IMR-90 (cell line): ENCODE results near the gene CACNA2D3. TPM values are rescaled to one million over a fixed set of nuclear protein-coding genes. Genes with fewer than 3 reads are reported as not detected.

ENCODE experiments used
- ATAC-seq: fragments of 200-7000 bp; cut with Tn5 transposase; 2 replicates; pipeline ENCODE4 v1.9.1; 2020; ENCODE audit warnings: low read depth, mild to moderate bottlenecking, moderate library complexity
- BruUV-seq: library from RNA; stranded (reverse); fragments of 400-500 nt; replicated peaks from 2 replicates; lab custom pipeline; 2021; lab: Mats Ljungman, UMichigan
- CTCF ChIA-PET: fragments of 300-600 bp; formaldehyde crosslinking; extraction: SDS; loops from one replicate; lab custom pipeline; 2021; ENCODE audit warnings: antibody characterized with exemption; lab: Yijun Ruan, JAX
- POLR2A ChIA-PET: fragments of 300-600 bp; sonication (Branson Sonifier 250); formaldehyde crosslinking; loops from one replicate; lab custom pipeline; 2022; ENCODE audit warnings: antibody characterized with exemption; ENCODE audit not compliant: unreplicated experiment; lab: Charles Lee
- DNase-seq: peaks from one replicate; pipeline ENCODE4 v3.0.0; 2013
- H2AFZ ChIP-seq: replicated peaks from 2 replicates; pipeline ENCODE3; 2013; ENCODE audit warnings: low read length, mild to moderate bottlenecking; ENCODE audit not compliant: poor library complexity
- H2AK5ac ChIP-seq: 2 replicates; pipeline ENCODE4 v1.6.1; 2013; ENCODE audit warnings: low read depth, low read length, inconsistent platforms
- H2AK9ac ChIP-seq: replicated peaks from 2 replicates; pipeline ENCODE3; 2013; ENCODE audit warnings: mild to moderate bottlenecking, low read depth, low read length, moderate library complexity; ENCODE audit not compliant: poor library complexity
- H2BK120ac ChIP-seq: 2 replicates; pipeline ENCODE4 v1.6.1; 2013; ENCODE audit warnings: low read depth, low read length, inconsistent platforms
- H2BK15ac ChIP-seq: 3 replicates; pipeline ENCODE4 v1.6.1; 2013; ENCODE audit warnings: low read depth, low read length, inconsistent platforms
- H2BK20ac ChIP-seq: 2 replicates; pipeline ENCODE4 v1.6.1; 2013; ENCODE audit warnings: low read depth, mild to moderate bottlenecking, inconsistent platforms, low read length, moderate library complexity
- H2BK5ac ChIP-seq: 2 replicates; pipeline ENCODE4 v1.6.1; 2013; ENCODE audit warnings: mild to moderate bottlenecking, low read depth, low read length, inconsistent platforms; ENCODE audit not compliant: poor library complexity, severe bottlenecking
- H3K14ac ChIP-seq: replicated peaks from 2 replicates; pipeline ENCODE4 v1.6.1; 2013; ENCODE audit warnings: low read depth, low read length, inconsistent platforms
- H3K18ac ChIP-seq: 2 replicates; pipeline ENCODE4 v1.6.1; 2013; ENCODE audit warnings: low read depth, low read length, control low read depth
- H3K23ac ChIP-seq: 2 replicates; pipeline ENCODE4 v1.6.1; 2013; ENCODE audit warnings: low read depth, low read length, inconsistent platforms
- H3K27ac ChIP-seq: 2 replicates; pipeline ENCODE4 v1.5.1; 2013; ENCODE audit warnings: mild to moderate bottlenecking, control low read depth, low read length; ENCODE audit not compliant: insufficient read depth
- H3K27me3 ChIP-seq: 2 replicates; pipeline ENCODE4 v1.6.1; 2013; ENCODE audit warnings: low read length; ENCODE audit not compliant: control insufficient read depth, insufficient read depth
- H3K36me3 ChIP-seq: 2 replicates; pipeline ENCODE4 v1.6.1; 2013; ENCODE audit warnings: low read length, mixed read lengths; ENCODE audit not compliant: control insufficient read depth, insufficient read depth
- H3K4ac ChIP-seq: 2 replicates; pipeline ENCODE4 v1.6.1; 2013; ENCODE audit warnings: low read depth, low read length, inconsistent platforms
- H3K4me1 ChIP-seq: 2 replicates; pipeline ENCODE4 v1.6.1; 2013; ENCODE audit warnings: low read length, mixed read lengths; ENCODE audit not compliant: control insufficient read depth, insufficient read depth
- H3K4me2 ChIP-seq: 2 replicates; pipeline ENCODE4 v1.6.1; 2013; ENCODE audit warnings: low read depth, mild to moderate bottlenecking, control low read depth, low read length, moderate library complexity
- H3K4me3 ChIP-seq: 2 replicates; pipeline ENCODE4 v1.5.1; 2013; ENCODE audit warnings: low read depth, mild to moderate bottlenecking, control low read depth, low read length, moderate library complexity; ENCODE audit not compliant: insufficient read depth
- H3K56ac ChIP-seq: 2 replicates; pipeline ENCODE4 v1.6.1; 2013; ENCODE audit warnings: low read length, inconsistent platforms; ENCODE audit not compliant: insufficient read depth; ENCODE audit errors: extremely low read depth
- H3K79me1 ChIP-seq, 2 experiments: 2 replicates each; pipeline ENCODE4 v1.6.1; 2013; ENCODE audit warnings: low read length in 2 of 2, inconsistent platforms in 1 of 2, low read depth in 1 of 2
- H3K9ac ChIP-seq: 2 replicates; pipeline ENCODE4 v1.6.1; 2013; ENCODE audit warnings: low read depth, low read length, control low read depth
- H3K9me1 ChIP-seq: 2 replicates; pipeline ENCODE4 v1.6.1; 2013; ENCODE audit warnings: low read length, inconsistent platforms; ENCODE audit not compliant: insufficient read depth
- H3K9me3 ChIP-seq: 2 replicates; pipeline ENCODE4 v1.6.1; 2013; ENCODE audit warnings: low read length; ENCODE audit not compliant: control insufficient read depth, insufficient read depth
- H4K20me1 ChIP-seq: 2 replicates; pipeline ENCODE4 v1.6.1; 2013; ENCODE audit warnings: low read length, inconsistent platforms; ENCODE audit not compliant: insufficient read depth
- H4K5ac ChIP-seq: 2 replicates; pipeline ENCODE4 v1.6.1; 2013; ENCODE audit warnings: mild to moderate bottlenecking, low read depth, low read length, control low read depth
- H4K8ac ChIP-seq, 2 experiments: 2 replicates each; pipeline ENCODE4 v1.6.1; 2013; ENCODE audit warnings: low read depth in 2 of 2, low read length in 2 of 2, control low read depth in 1 of 2, inconsistent platforms in 1 of 2
- H4K91ac ChIP-seq: 2 replicates; pipeline ENCODE4 v1.6.1; 2013; ENCODE audit warnings: low read depth, low read length, inconsistent platforms; ENCODE audit not compliant: insufficient read depth
- CEBPB ChIP-seq: IDR thresholded peaks from 2 replicates; pipeline ENCODE4 v1.6.1; 2012; ENCODE audit warnings: low read depth, low read length, improper control_type of control experiment
- CHD1 ChIP-seq: IDR thresholded peaks from 2 replicates; pipeline ENCODE4 v1.6.1; 2012; ENCODE audit warnings: low read depth, low read length, improper control_type of control experiment
- FOS ChIP-seq: fragments of 150-350 bp; IDR thresholded peaks from 2 replicates; pipeline ENCODE4 v1.6.1; 2016; ENCODE audit warnings: low read depth, low read length
- RCOR1 ChIP-seq: IDR thresholded peaks from 2 replicates; pipeline ENCODE4 v1.6.1; 2012; ENCODE audit warnings: mild to moderate bottlenecking, low read length, improper control_type of control experiment; ENCODE audit not compliant: insufficient replicate concordance
- SMC3 ChIP-seq: fragments of 150-350 bp; IDR thresholded peaks from 2 replicates; pipeline ENCODE4 v1.6.1; 2016; ENCODE audit warnings: low read depth, mild to moderate bottlenecking, antibody characterized with exemption, low read length, moderate library complexity
- USF2 ChIP-seq: fragments of 150-350 bp; IDR thresholded peaks from 2 replicates; pipeline ENCODE4 v1.6.1; 2017; ENCODE audit warnings: mild to moderate bottlenecking, antibody characterized with exemption, low read length, low read depth
- WGBS, 2 experiments: methylation state at CpG; one replicate each; pipeline versions ENCODE4 v1.1.5 to v1.1.7; 2013; ENCODE audit warnings: missing lambda C conversion rate in 2 of 2; ENCODE audit not compliant: insufficient read length in 1 of 2; ENCODE audit errors: extremely low coverage in 2 of 2; 5-methylcytosine and 5-hydroxymethylcytosine counted together
- dilution Hi-C: fragments of 300-500 bp; cut with HindIII; formaldehyde crosslinking; loops from one replicate; pipeline ENCODE4 v1.14.3; 2018; ENCODE audit warnings: low sequenced_read_pairs; ENCODE audit not compliant: unreplicated experiment
- in situ Hi-C: fragments of 300-500 bp; cut with MboI; formaldehyde crosslinking; loops from 3 replicates; pipeline ENCODE4 v1.14.3; 2019; ENCODE audit warnings: low sequenced_read_pairs, inconsistent platforms, mixed read lengths
- intact Hi-C: fragments of 100-400 bp; cut with micrococcal nuclease; formaldehyde crosslinking; loops from 2 replicates; pipeline ENCODE4 v1.10.0; 2022
- polyA plus RNA-seq, 3 experiments: library from polyadenylated mRNA; depleted of rRNA; stranded (reverse); fragments of >200 nt; gene quantifications; 2 replicates each; pipeline ENCODE4 v1.2.3, GENCODE V29; 2012; ENCODE audit warnings: low replicate concordance in 1 of 3
- total RNA-seq: library from RNA; depleted of rRNA; stranded (reverse); fragments of >200 nt; gene quantifications from 2 replicates; pipeline ENCODE4 v1.2.3, GENCODE V29; 2012; rRNA removed

CACNA2D3 gene
- total and polyA plus RNA-seq, 2 of the 4 experiments (the other 2 are of a cell fraction): 0.36 to 0.41 TPM

GRCh38 chr3:55122312-55122711, 1000.0 kb downstream of the CACNA2D3 start:
- DNase-seq (no peak), ATAC-seq (no peak)
- H3K79me1 ChIP-seq: no peaks in the 10 kb centered on the region
- no peak overlapping the region for H2BK20ac ChIP-seq
- H3K56ac ChIP-seq: no peak overlapping the region
- no peak overlapping the region for H3K23ac ChIP-seq
- H2BK5ac ChIP-seq: no peak overlapping the region
- BruUV-seq: no TSS peak
- H3K9me1 ChIP-seq: no peaks in the 10 kb centered on the region
- H4K91ac ChIP-seq: no peak overlapping the region
- no peaks in the 10 kb centered on the region for H4K20me1 ChIP-seq
- no peak overlapping the region for H3K4me2 ChIP-seq
- H3K4me1 ChIP-seq: no peaks in the 10 kb centered on the region
- no peak overlapping the region for H2BK15ac ChIP-seq
- H2AFZ ChIP-seq: no peak overlapping the region
- H4K8ac ChIP-seq: no peak overlapping the region
- ChIA-PET CTCF (interaction anchor here (0.6 to 0.7 kb wide), 2 partner anchors 9 to 766 kb away, joined by 3 read pairs; no protein-coding TSS in a partner anchor), POLR2A (no interaction called here)
- WGBS, 2 experiments: 83% methylated on average over 1 of the region's 2 CpGs; no CpG with 5 or more reads in 1 of the 2 experiments
- H3K14ac ChIP-seq: no peak overlapping the region
- no peak overlapping the region for H3K18ac ChIP-seq
- no peak overlapping the region for H2AK5ac ChIP-seq
- no peak overlapping the region for H3K9ac ChIP-seq
- intact Hi-C loops (no loop called here), in situ Hi-C loops (no loop called here), dilution Hi-C loops (no loop called here)
- H3K27ac ChIP-seq: no peak overlapping the region
- no peak overlapping the region for H2BK120ac ChIP-seq
- TF ChIP-seq CHD1: no peak
- no peak for TF ChIP-seq SMC3
- no peak for TF ChIP-seq CEBPB
- TF ChIP-seq FOS: no peak
- no peak for TF ChIP-seq RCOR1
- TF ChIP-seq USF2: no peak
- H3K27me3 ChIP-seq: no peaks in the 10 kb centered on the region
- no peak overlapping the region for H3K4ac ChIP-seq
- no peak overlapping the region for H2AK9ac ChIP-seq
- no peak overlapping the region for H4K5ac ChIP-seq
- H3K4me3 ChIP-seq: no peak overlapping the region
- H3K36me3 ChIP-seq: no peaks in the 10 kb centered on the region
- no peaks in the 10 kb centered on the region for H3K9me3 ChIP-seq

Other genes with a start within 250 kb of the CACNA2D3 start
- 31.4 and 35.8 TPM in 2 replicates for gene ACTR8, start 240.4 kb upstream of the CACNA2D3 start, total RNA-seq
- 14.5 and 20.3 TPM in 2 replicates for gene ACTR8, start 240.4 kb upstream of the CACNA2D3 start, polyA plus RNA-seq (2012; rRNA removed)
- 19.2 and 37.1 TPM in 2 replicates for gene SELENOK, start 230.7 kb upstream of the CACNA2D3 start, total RNA-seq
- gene SELENOK, start 230.7 kb upstream of the CACNA2D3 start, polyA plus RNA-seq (2012; rRNA removed): 35.5 and 36.2 TPM in 2 replicates